HPDE6-E6E7 (cell line): Measurements from ENCODE around the gene SRSF12.
"Not testable (repeated sequence)": the region's sequence is repeated elsewhere in the genome, so short reads cannot be mapped to it uniquely, and the experiment has no call there.

ENCODE experiments used
- DNase-seq: peaks from one replicate; pipeline ENCODE4 v3.0.0; 2011; ENCODE audit warnings: missing footprints; ENCODE audit errors: extremely low spot score

SRSF12 gene

GRCh38 chr6:89131599-89131998 lies 13.7 kb upstream of the SRSF12 start:
- no peak for DNase-seq

DNA sequence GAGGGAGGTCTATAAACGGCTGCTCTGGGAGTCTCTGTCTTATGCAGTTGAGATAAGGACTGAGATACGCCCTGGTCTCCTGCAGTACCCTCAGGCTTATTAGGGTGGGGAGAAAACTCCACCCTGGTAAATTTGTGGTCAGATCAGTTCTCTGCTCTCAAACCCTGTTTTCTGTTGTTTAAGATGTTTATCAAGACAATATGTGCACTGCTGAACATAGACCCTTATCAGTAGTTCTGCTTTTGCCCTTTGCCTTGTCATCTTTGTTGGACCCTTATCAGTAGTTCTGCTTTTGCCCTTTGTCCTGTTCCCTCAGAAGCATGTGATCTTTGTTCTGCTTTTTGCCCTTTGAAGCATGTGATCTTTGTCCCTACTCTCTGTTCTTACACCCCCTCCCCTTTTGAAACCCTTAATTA lies 10.4 kb upstream of the SRSF12 start:
- not testable (repeated sequence) for DNase-seq

- no peak for DNase-seq
These were observed 4.8 kb upstream of the SRSF12 start for GRCh38 chr6:89122625-89123024.

DNA sequence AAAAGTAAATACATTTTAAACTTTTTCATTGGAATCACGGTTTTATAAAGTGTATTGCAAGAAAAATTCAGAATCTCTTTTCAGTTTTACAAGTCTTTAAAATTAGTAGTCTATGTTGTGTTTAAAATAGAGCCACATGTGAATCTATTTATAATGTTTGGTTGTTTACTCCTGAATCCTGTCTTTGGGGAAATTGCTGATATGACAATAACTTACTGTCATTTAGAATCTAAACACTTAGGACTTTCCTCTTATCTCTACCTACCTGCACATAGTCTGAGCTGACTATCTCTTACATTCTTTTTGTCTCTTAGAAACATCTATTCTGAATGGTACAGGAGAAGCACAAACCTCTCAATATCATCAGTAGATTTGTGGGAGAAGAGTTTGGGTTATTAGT lies 4.1 kb upstream of the SRSF12 start:
- no peak for DNase-seq

DNA sequence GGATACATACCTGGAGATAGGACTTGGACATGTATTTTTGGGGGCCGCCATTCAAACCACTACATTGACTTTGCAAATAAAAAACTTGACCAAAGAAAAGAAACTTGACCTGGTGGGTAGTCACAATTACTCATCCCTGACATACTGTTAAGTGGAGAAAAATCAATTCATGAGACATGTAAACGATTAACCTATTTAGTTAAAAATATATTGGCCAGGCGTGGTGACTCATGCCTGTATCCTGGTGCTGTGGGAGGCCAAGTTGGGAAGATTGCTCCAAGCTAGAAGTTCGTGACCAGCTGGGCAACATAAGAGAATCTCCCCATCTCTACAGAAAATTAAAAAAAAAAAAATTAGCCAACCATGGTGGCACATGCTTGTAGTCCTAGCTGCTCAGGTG lies 2.5 kb upstream of the SRSF12 start:
- no peak for DNase-seq

GRCh38 chr6:89118931-89119330 lies 1.1 kb upstream of the SRSF12 start:
- DNase-seq, result no peak

GRCh38 chr6:89116702-89117101 lies 1.2 kb downstream of the SRSF12 start:
- no peak for DNase-seq

DNA sequence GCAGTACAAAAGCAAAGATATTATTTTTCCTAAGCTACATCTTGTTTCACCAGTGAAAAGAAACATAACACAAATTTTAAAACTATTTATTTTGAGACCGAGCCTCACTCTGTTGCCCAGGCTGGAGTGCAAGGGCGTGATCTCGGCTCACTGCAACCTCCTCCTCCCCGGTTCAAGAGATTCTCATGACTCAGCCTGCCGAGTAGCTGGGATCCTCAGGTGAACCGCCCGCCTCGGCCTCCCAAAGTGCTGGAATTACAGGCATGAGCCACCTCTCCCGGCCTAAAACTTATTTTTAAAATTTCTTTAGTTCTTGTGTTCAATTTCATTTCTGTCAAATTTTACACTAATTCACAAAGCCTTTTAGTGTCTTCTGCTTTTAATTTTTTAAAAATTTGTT lies 5.9 kb downstream of the SRSF12 start:
- no peak for DNase-seq

GRCh38 chr6:89110284-89110683 lies 7.6 kb downstream of the SRSF12 start:
- no peak for DNase-seq

DNA sequence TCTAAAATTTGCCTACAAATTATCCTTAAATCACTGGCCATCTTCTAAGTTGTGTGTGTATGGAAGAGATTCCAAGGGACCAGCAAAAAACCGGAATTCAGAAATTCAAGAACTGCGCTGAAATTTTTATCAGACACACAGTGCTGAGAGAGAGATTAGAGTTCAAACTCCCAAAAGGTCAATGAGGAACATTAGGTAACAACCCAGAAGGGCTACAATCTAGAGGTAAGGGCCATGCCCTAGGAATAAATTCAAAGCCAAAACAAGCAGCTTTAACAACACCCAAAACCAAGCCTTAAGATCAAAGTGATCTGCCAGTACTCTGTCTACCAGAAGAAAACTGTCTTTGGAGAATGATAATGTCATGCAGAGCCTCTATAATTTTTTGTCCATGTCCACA lies 17.8 kb downstream of the SRSF12 start:
- no peak for DNase-seq

GRCh38 chr6:89098461-89098860 lies 19.4 kb downstream of the SRSF12 start:
- DNase-seq, result no peak

- no peak for DNase-seq
These were observed 30.0 kb downstream of the SRSF12 start for GRCh38 chr6:89087881-89088280.

- DNase-seq, result no peak
These were observed 32.3 kb downstream of the SRSF12 start for GRCh38 chr6:89085409-89086205.

- no peak for DNase-seq
These were observed 32.9 kb downstream of the SRSF12 start for GRCh38 chr6:89084954-89085353.

DNA sequence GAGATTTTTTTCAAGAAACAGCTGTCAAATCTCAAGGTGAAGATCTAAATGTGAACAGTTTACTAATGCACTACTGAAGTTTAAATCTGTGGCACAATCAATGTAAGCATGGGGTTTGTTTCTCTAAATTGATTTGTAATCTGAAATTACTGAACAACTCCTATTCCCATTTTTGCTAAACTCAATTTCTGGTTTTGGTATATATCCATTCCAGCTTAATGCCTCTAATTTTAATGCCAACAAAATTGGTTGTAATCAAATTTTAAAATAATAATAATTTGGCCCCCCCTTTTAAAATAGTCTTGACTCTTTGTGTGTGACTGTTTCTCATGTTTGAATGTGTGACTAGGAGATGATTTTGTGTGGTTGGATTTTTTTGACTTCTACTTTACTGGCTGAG lies 33.3 kb downstream of the SRSF12 start:
- no peak for DNase-seq

DNA sequence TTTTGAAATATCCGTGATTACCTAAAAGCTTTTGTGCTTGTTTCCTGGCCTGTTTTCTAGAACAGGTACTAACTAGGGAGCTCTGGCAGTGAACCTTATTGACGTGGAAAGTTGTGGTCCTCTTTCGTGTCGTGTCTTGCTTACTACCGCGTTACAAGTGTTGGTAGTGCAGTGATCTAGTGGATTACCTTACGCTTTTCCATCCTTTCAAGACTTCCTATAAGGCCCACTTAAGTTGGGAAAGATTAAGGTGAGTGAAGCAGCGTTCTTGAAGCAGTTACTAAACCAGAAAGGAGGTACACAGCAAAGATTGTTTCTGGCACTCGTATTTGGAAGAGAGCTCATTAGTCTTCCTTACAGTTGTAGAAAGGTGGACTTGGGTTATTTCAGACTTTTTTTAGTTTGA lies 35.4 kb downstream of the SRSF12 start:
- no peak for DNase-seq

DNA sequence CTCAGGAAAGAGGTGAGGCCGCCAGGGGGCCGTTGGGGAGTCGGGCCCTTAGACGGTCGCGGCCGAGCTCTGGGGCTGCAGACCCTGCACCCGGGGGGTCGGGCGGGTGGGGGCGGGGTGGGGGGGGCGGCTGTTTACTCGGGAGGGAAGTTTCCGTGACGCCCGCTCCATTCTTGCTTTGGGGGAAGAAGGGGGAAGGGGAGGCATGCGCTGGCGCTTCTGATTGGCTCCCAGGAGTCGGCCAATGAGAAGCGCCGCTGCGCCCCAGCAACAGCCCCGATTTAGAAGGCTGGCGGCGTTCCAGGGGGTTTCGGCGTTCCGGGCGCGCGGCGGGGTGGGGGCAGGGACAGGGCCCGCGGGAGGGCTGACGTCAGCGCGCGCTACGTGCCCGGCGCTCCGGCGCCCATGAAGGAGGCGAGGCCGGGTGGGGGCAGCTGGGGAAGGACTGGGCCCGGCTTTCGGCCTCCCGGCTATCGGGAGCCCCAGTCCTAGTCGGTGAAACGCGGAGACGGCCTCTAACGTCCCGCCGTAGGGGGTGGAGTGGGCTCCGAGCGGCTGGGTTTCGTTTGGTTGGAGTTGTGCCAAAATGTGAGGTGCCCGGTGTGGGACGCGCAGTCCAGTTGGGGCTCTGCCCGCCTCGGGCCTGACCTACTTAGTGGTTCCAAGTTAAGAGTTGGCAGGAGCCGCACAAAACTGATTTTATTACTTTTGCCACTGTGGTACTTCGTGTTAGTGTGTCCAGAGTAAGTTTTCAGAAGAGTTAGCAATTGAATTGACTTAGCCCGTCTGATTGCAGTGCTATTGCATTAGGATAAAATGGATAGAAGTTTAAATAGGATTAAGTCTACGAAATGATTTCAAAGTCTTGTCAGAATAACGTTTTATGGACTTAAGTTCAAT lies 36.2 kb downstream of the SRSF12 start:
- peak; percentile 75 for DNase-seq

- no peak for DNase-seq
These were observed 36.8 kb downstream of the SRSF12 start for GRCh38 chr6:89081129-89081422.

DNA sequence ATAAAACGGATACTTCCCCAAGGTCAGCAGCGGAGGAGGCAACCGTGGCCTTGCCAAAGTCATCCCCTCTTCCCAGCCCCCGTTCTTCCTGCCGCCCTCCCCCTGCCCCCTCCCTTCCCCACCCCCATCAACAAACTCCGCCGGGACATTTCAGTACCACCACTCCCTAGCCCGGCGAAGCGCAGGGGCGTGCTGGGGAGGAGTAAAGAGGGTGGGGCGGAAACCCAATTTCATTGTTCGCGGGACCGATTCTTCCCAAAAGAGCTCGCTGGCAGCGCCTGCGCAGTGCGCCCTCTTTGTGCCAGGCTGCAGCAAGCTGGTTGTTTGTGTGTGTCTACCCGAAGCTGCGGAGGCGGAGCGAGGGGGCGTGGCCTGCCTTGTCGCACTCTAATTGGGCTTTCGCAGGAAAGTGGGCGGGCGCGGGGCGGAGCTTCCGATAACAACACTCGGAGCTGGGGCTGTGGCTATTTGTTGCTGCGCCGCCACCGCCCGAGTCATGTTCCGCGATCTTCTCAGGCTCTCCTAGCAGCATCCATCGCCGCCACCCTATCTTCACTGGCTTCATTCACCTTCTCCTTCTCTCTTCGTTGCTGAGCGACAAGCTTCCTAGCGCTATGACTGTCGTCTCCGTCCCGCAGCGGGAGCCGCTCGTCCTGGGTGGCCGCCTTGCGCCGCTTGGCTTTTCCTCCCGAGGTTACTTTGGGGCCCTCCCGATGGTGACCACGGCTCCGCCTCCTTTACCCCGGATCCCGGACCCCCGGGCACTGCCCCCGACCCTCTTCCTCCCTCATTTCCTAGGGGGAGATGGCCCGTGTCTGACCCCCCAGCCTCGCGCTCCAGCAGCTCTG lies 37.4 kb downstream of the SRSF12 start, which contains the start of gene PNRC1:
PNRC1 (plus strand) TSS at position 471 of the 848 bp plus-strand sequence; CDS start at position 615, 144 bp downstream.
- peak; percentile 96 for DNase-seq

DNA sequence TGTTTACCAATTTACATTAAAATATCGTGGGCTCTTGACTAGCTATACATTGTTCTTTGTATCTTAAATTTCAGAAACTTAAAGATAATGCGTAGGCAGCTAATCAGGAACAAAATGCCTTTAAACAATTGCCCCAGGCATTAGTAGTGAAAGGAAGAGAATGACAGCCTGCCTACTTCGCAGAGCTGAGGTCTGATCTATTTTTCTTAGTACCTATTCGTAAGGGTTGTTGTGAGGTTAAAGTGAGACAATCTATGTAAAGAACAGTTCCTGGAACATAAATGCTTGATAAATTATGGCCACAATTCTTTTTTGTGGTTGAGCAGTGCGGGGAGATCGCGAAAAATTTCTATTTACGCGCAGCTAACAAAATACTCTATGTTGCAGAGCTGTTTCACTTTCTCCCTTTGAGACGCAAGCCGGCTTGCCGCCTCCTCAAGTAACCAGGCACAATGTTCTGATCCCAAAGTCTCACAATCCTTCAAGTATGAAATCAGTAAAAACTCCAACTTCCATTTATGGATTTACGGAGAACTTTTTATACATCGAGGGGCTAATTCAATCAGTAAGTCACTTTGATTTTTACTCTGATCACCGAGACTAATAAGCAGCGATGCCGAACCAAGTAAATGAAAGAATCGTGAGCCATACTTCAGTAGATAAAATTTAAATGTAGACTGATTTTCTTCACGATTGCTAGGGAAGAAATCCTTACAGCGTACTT lies 38.2 kb downstream of the SRSF12 start:
- no peak for DNase-seq

- no peak for DNase-seq
These were observed 44.0 kb downstream of the SRSF12 start for GRCh38 chr6:89073840-89074239.
